Naive thymus-derived CD4-positive, alpha-beta T cell (primary cell): Measurements from ENCODE around the gene CYB561D1. TPM values are rescaled to one million over a fixed set of nuclear protein-coding genes. Genes with fewer than 3 reads are reported as not detected.
A peak's percentile ranks its signal among the peaks of the same experiment; 100 is the strongest.

ENCODE experiments used
- ATAC-seq: fragments of 150-1000 bp; cut with Tn5 transposase; 2 replicates; pipeline ENCODE4 v1.10.0; 2021; ENCODE audit warnings: mild to moderate bottlenecking, moderate library complexity
- CTCF ChIA-PET: fragments of 350-600 bp; sonication (Branson Sonifier 250); formaldehyde crosslinking; loops from one replicate; lab custom pipeline; 2021; ENCODE audit warnings: antibody characterized with exemption; lab: Charles Lee
- POLR2A ChIA-PET: fragments of 350-600 bp; sonication (Branson Sonifier 250); formaldehyde crosslinking; loops from one replicate; lab custom pipeline; 2021; ENCODE audit warnings: antibody characterized with exemption, inconsistent platforms; lab: Charles Lee
- DNase-seq, 9 donors: peaks; one replicate each; pipeline versions ENCODE4 v3.0.0 to v3.0.0-alpha.2; 2020 to 2022; ENCODE audit warnings: mixed read lengths in 1 of 9
- H3K27ac ChIP-seq: one replicate; pipeline ENCODE4 v1.7.0; 2013; ENCODE audit warnings: mild to moderate bottlenecking, low read depth, low read length, moderate library complexity
- H3K27me3 ChIP-seq, 2 donors: one replicate each; pipeline ENCODE4 v1.7.0; 2013; ENCODE audit warnings: low read length in 2 of 2, mild to moderate bottlenecking in 2 of 2, moderate library complexity in 2 of 2; ENCODE audit not compliant: control insufficient read depth in 2 of 2, insufficient read depth in 2 of 2
- H3K36me3 ChIP-seq, 3 experiments: 1 replicate in 2 of 3; 2 replicates in 1 of 3; pipeline ENCODE4 v1.7.0; 2013; ENCODE audit warnings: low read length in 3 of 3, mild to moderate bottlenecking in 3 of 3, moderate library complexity in 1 of 3; ENCODE audit not compliant: insufficient read depth in 3 of 3, control insufficient read depth in 2 of 3
- H3K4me1 ChIP-seq, 2 donors: one replicate each; pipeline ENCODE4 v1.7.0; 2013; ENCODE audit warnings: low read length in 2 of 2, mild to moderate bottlenecking in 2 of 2, moderate library complexity in 1 of 2; ENCODE audit not compliant: control insufficient read depth in 2 of 2, insufficient read depth in 2 of 2
- H3K4me3 ChIP-seq: 2 replicates; pipeline ENCODE4 v1.7.0; 2013; ENCODE audit warnings: mild to moderate bottlenecking, low read length
- H3K9me3 ChIP-seq, 3 experiments: 1 replicate in 2 of 3; 2 replicates in 1 of 3; pipeline ENCODE4 v1.7.0; 2013; ENCODE audit warnings: low read length in 3 of 3; ENCODE audit not compliant: control insufficient read depth in 2 of 3
- H3K27ac Mint-ChIP-seq, 9 donors: one replicate each; pipeline ENCODE4 v1.8.0; 2020 to 2022; ENCODE audit warnings: mixed read lengths in 9 of 9, mild to moderate bottlenecking in 8 of 9, moderate library complexity in 5 of 9, inconsistent platforms in 2 of 9
- H3K27me3 Mint-ChIP-seq, 5 donors: one replicate each; pipeline ENCODE4 v1.8.0; 2021 to 2022; ENCODE audit warnings: mixed read lengths in 5 of 5, mild to moderate bottlenecking in 1 of 5
- H3K36me3 Mint-ChIP-seq, 5 donors: one replicate each; pipeline ENCODE4 v1.8.0; 2020 to 2022; ENCODE audit warnings: mixed read lengths in 5 of 5, mild to moderate bottlenecking in 3 of 5, inconsistent platforms in 1 of 5
- H3K4me1 Mint-ChIP-seq, 7 donors: one replicate each; pipeline ENCODE4 v1.8.0; 2020 to 2022; ENCODE audit warnings: mixed read lengths in 7 of 7, mild to moderate bottlenecking in 3 of 7, inconsistent platforms in 1 of 7
- H3K4me3 Mint-ChIP-seq, 10 donors: one replicate each; pipeline ENCODE4 v1.8.0; 2020 to 2022; ENCODE audit warnings: mild to moderate bottlenecking in 10 of 10, mixed read lengths in 10 of 10, moderate library complexity in 6 of 10, inconsistent platforms in 2 of 10
- H3K9me3 Mint-ChIP-seq, 11 donors: one replicate each; pipeline ENCODE4 v1.8.0; 2020 to 2022; ENCODE audit warnings: mixed read lengths in 11 of 11, mild to moderate bottlenecking in 4 of 11, inconsistent platforms in 1 of 11, moderate library complexity in 1 of 11
- intact Hi-C, 2 donors: fragments of 100-400 bp; cut with micrococcal nuclease; formaldehyde crosslinking; loops; one replicate each; pipeline ENCODE4 v1.15.1; 2023
- polyA plus RNA-seq, 2 donors: library from polyadenylated mRNA; unstranded; fragments of 300-500 nt; fragmentation: Illumina TruSeq; gene quantifications; one replicate each; pipeline ENCODE4 v1.2.3, GENCODE V29; 2021
- total RNA-seq, 6 experiments: library from RNA in 5 of 6; stranded (reverse) in 5 of 6; gene quantifications; 1 replicate in 5 of 6; 2 replicates in 1 of 6; pipeline ENCODE4 v1.2.3 and lab custom pipeline; 2021 to 2026

Gene CYB561D1
- total and polyA plus RNA-seq, 7 experiments from 2014 or later: 13.5 to 41.5 (median 24.1) TPM

GRCh38 chr1:109488201-109488600 lies 5.7 kb upstream of the CYB561D1 start:
- DNase-seq (no peak), ATAC-seq (no peak)
- H3K4me3 ChIP-seq: no peak overlapping the region
- H3K27me3 ChIP-seq: no peaks in the 10 kb centered on the region
- peaks cover 0 to 20% (median 5%) of the 10 kb centered on the region in 5 donors for H3K36me3 Mint-ChIP-seq
- peaks cover 0 to 2% (median 0%) of the 10 kb centered on the region in 5 donors for H3K27me3 Mint-ChIP-seq
- H3K27ac ChIP-seq: no peak overlapping the region
- H3K4me1 ChIP-seq: peaks cover 9 to 19% of the 10 kb centered on the region in 2 donors
- H3K9me3 Mint-ChIP-seq: no peaks in the 10 kb centered on the region
- ChIA-PET POLR2A (interaction anchor here (2.0 to 27.0 kb wide), 3 partner anchors 18 to 53 kb away, joined by 6 to 478 read pairs (median 18); partner anchors contain the start of genes AMIGO1 and CYB561D1), CTCF (interaction anchor here (21.7 to 32.6 kb wide), 2 partner anchors 20 to 48 kb away, joined by 417 to 1240 read pairs; partner anchors contain the start of genes AMIGO1 and GPR61)
- peaks cover 0 to 43% (median 0%) of the 10 kb centered on the region in 3 experiments for H3K36me3 ChIP-seq
- intact Hi-C loops: loop anchor here (10.0 kb wide), 2 partner anchors 717 to 743 kb away; partner anchors contain the start of gene STXBP3 (in 1 of the 2)
- peaks cover 18 to 37% (median 30%) of the 10 kb centered on the region in 7 donors for H3K4me1 Mint-ChIP-seq
- no peak overlapping the region for H3K27ac Mint-ChIP-seq
- H3K4me3 Mint-ChIP-seq: no peak overlapping the region
- no peaks in the 10 kb centered on the region for H3K9me3 ChIP-seq

DNA sequence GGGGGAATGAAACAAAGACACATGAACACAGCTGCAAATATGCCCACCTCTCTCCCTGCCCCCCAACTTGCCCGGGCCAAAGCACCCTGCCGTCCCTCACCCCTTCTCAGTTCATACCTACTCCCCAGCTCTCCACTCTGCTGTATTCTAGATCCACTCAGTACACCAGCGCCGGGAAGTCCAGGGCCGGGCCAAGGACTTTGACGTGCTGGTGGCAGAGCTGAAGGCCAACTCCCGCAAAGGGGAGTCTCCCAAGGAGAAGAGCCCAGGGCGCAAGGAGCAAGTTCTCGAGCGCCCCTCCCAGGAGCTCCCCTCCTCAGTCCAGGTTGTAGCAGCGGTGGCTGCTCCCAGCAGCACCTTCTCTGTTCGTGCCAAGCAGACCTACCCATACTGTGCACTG lies 5.2 kb upstream of the CYB561D1 start:
- ATAC-seq (no peak), DNase-seq (no peak)
- Mint-ChIP-seq H3K36me3 (peaks cover 0 to 20% (median 5%) of the 10 kb centered on the region in 5 donors), H3K27me3 (no peaks in the 10 kb centered on the region), H3K4me1 (peaks cover 14 to 35% (median 27%) of the 10 kb centered on the region in 7 donors), H3K27ac (no peak overlapping the region), H3K9me3 (no peaks in the 10 kb centered on the region), H3K4me3 (no peak overlapping the region)
- Histone ChIP-seq H3K27me3 (no peaks in the 10 kb centered on the region), H3K36me3 (peaks cover 0 to 43% (median 0%) of the 10 kb centered on the region in 3 experiments), H3K4me3 (no peak overlapping the region), H3K4me1 (peaks cover 14 to 23% of the 10 kb centered on the region in 2 donors), H3K9me3 (no peaks in the 10 kb centered on the region), H3K27ac (no peak overlapping the region)
- ChIA-PET CTCF (interaction anchor here (0.8 to 32.6 kb wide), 4 partner anchors 19 to 210 kb away, joined by 3 to 1240 read pairs (median 210); partner anchors contain the start of genes AMIGO1 and GPR61), POLR2A (interaction anchor here (0.6 to 27.0 kb wide), 4 partner anchors 17 to 61 kb away, joined by 3 to 478 read pairs (median 12); partner anchors contain the start of genes AMIGO1 and CYB561D1)
- intact Hi-C loops: loop anchor here (10.0 kb wide), 2 partner anchors 716 to 744 kb away; partner anchors contain the start of gene STXBP3 (in 1 of the 2)

GRCh38 chr1:109490029-109490933 lies 3.6 kb upstream of the CYB561D1 start:
- H3K27me3 Mint-ChIP-seq: no peaks in the 10 kb centered on the region
- Histone ChIP-seq H3K27me3 (no peaks in the 10 kb centered on the region), H3K4me3 (no peak overlapping the region), H3K4me1 (peaks cover 14 to 22% of the 10 kb centered on the region in 2 donors), H3K36me3 (peaks cover 0 to 47% (median 0%) of the 10 kb centered on the region in 3 experiments), H3K9me3 (no peaks in the 10 kb centered on the region), H3K27ac (no peak overlapping the region)
- H3K4me1 Mint-ChIP-seq: peaks cover 15 to 35% (median 26%) of the 10 kb centered on the region in 7 donors
- ATAC-seq (peak; percentile 50), DNase-seq (peak; percentile 51 to 73 (median 64))
- intact Hi-C loops: loop anchor here (1.0 kb wide), 3 partner anchors 42 to 283 kb away; no protein-coding TSS in a partner anchor
- peak overlapping the region in 1 of 10 donors; percentile 65 for H3K4me3 Mint-ChIP-seq
- POLR2A ChIA-PET: interaction anchor here (1.4 to 27.0 kb wide), 4 partner anchors 16 to 58 kb away, joined by 3 to 520 read pairs (median 242); partner anchors contain the start of genes AMIGO1, CYB561D1 and GNAI3
- H3K27ac Mint-ChIP-seq: peak overlapping the region in 1 of 9 donors; percentile 30
- no peaks in the 10 kb centered on the region for H3K9me3 Mint-ChIP-seq
- CTCF ChIA-PET: interaction anchor here (0.6 to 32.6 kb wide), 13 partner anchors 15 to 249 kb away, joined by 3 to 1240 read pairs (median 3); partner anchors contain the start of genes AMIGO1, GPR61 and PSMA5
- peaks cover 0 to 20% (median 5%) of the 10 kb centered on the region in 5 donors for H3K36me3 Mint-ChIP-seq

GRCh38 chr1:109490934-109491302 lies 3.0 kb upstream of the CYB561D1 start:
- H3K9me3 Mint-ChIP-seq: no peaks in the 10 kb centered on the region
- no peaks in the 10 kb centered on the region for H3K27me3 ChIP-seq
- peaks cover 0 to 51% (median 0%) of the 10 kb centered on the region in 3 experiments for H3K36me3 ChIP-seq
- ChIA-PET POLR2A (interaction anchor here (1.4 to 27.0 kb wide), 3 partner anchors 15 to 57 kb away, joined by 3 to 520 read pairs (median 478); partner anchors contain the start of genes AMIGO1, CYB561D1 and GNAI3), CTCF (interaction anchor here (0.6 to 32.6 kb wide), 11 partner anchors 16 to 237 kb away, joined by 3 to 1240 read pairs (median 3); partner anchors contain the start of genes AMIGO1, GPR61, PSMA5 and PSRC1)
- no peak overlapping the region for H3K27ac ChIP-seq
- H3K36me3 Mint-ChIP-seq: peaks cover 3 to 24% (median 8%) of the 10 kb centered on the region in 5 donors
- DNase-seq (no peak), ATAC-seq (no peak)
- H3K27me3 Mint-ChIP-seq: no peaks in the 10 kb centered on the region
- no peak overlapping the region for H3K27ac Mint-ChIP-seq
- H3K4me1 ChIP-seq: peaks cover 20 to 29% of the 10 kb centered on the region in 2 donors
- H3K4me3 Mint-ChIP-seq: peak overlapping the region in 1 of 10 donors; percentile 65
- H3K9me3 ChIP-seq: no peaks in the 10 kb centered on the region
- H3K4me1 Mint-ChIP-seq: peaks cover 18 to 36% (median 28%) of the 10 kb centered on the region in 7 donors
- intact Hi-C loops: loop anchor here (1.0 kb wide), 3 partner anchors 41 to 282 kb away; no protein-coding TSS in a partner anchor
- no peak overlapping the region for H3K4me3 ChIP-seq

DNA sequence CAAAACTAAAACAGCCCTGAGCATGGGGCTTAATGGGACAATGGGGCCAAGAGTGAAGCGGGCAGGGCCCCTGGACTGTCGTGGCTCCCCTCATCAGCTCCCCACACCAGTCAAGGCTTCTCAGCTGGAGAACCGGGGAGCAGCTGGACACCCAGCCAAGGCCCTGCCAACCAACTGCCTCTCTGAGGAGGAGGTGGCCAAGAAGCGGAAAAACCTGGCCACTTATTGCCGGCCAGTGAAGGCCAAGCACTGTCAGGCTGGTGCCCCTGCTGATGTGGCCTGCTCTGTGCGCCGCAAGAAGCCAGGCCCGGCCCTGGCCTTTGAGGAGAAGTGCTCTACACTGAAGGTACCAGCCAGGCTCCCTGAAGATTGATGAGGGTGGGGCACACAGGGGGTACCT lies 2.5 kb upstream of the CYB561D1 start:
- Mint-ChIP-seq H3K9me3 (no peaks in the 10 kb centered on the region), H3K4me1 (peaks cover 22 to 38% (median 33%) of the 10 kb centered on the region in 7 donors), H3K27ac (no peak overlapping the region), H3K36me3 (peaks cover 7 to 28% (median 10%) of the 10 kb centered on the region in 5 donors), H3K4me3 (no peak overlapping the region), H3K27me3 (no peaks in the 10 kb centered on the region)
- DNase-seq: no peak
- H3K36me3 ChIP-seq: peaks cover 0 to 51% (median 0%) of the 10 kb centered on the region in 3 experiments
- no peak for ATAC-seq
- intact Hi-C loops: no loop called here
- H3K4me3 ChIP-seq: no peak overlapping the region
- ChIA-PET CTCF (interaction anchor here (0.7 to 32.6 kb wide), 11 partner anchors 17 to 716 kb away, joined by 3 to 1240 read pairs (median 4); partner anchors contain the start of genes AMIGO1, GPR61, PSMA5 and PSRC1), POLR2A (interaction anchor here (1.4 to 29.8 kb wide), 4 partner anchors 3 to 57 kb away, joined by 3 to 520 read pairs (median 478); partner anchors contain the start of genes AMIGO1, ATXN7L2, CYB561D1 and GNAI3)
- no peaks in the 10 kb centered on the region for H3K9me3 ChIP-seq
- peaks cover 20 to 33% of the 10 kb centered on the region in 2 donors for H3K4me1 ChIP-seq
- H3K27ac ChIP-seq: no peak overlapping the region
- no peaks in the 10 kb centered on the region for H3K27me3 ChIP-seq
